ENCODE data around the gene TMCO4.

GRCh38 chr1:19737104-19737825, 62.5 kb downstream of the TMCO4 start:
- TF ChIP-seq POLR2A (IDR thresholded peaks at IDR 0.05; ENCODE audit: low read length) (no peak), GATA1 (IDR thresholded peaks at IDR 0.05; ENCODE audit: low read depth, low read length) (no peak)

Measured in erythroblast (primary cell).